Myocyte (in vitro differentiated cells): ENCODE results near the gene KRT7. TPM values are rescaled to one million over a fixed set of nuclear protein-coding genes. Genes with fewer than 3 reads are reported as not detected.
"Not testable (repeated sequence)": the region's sequence is repeated elsewhere in the genome, so short reads cannot be mapped to it uniquely, and the experiment has no call there.

Experiments used
- DNase-seq: peaks from one replicate; pipeline ENCODE4 v3.0.0-alpha.2; 2012; ENCODE audit warnings: low read depth
- total RNA-seq: library from RNA; depleted of rRNA; stranded (reverse); fragments of >200 nt; gene quantifications from 2 replicates; pipeline ENCODE4 v1.2.3, GENCODE V29; 2014

Gene KRT7
- total RNA-seq, 1 donor from 2014 or later = 6.6 TPM

DNA sequence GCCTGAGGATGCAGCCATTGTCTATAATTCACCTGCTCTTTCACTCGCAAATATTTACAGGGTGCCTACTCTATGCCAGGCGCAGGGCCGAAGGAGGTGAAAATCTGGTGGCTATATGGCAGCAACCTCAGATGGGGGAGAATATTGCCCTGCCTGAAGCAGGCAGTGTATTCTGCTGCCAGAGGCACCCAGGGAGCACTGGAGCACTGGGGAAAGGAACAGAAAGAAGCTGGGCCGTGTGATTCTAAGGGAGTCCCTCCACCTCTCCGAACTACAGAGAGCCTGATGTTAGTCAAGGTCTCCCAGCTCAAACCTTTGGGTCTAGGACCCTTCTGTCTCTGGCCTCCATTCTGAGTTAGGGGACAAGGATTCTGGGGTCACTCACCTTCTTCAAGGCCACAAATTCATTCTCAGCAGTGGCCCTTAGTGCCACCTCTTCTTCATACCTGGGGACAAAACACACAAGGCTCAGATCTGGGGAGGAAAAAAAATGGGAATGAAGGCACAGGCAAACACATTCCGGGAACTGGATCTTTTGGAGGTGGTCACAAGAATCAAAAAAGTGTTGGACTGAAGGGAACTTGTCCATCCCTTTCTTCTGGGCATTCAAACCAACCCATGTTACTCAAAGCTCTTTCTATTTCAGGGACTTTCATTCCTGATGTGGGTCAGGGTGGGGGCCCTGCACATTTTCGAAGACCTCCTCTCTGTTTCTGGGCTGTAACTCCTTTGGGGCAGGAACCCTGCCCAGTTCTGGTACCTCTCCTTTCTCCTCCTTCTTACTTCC is 22.1 kb downstream of the KRT7 start:
- no peak for DNase-seq

DNA sequence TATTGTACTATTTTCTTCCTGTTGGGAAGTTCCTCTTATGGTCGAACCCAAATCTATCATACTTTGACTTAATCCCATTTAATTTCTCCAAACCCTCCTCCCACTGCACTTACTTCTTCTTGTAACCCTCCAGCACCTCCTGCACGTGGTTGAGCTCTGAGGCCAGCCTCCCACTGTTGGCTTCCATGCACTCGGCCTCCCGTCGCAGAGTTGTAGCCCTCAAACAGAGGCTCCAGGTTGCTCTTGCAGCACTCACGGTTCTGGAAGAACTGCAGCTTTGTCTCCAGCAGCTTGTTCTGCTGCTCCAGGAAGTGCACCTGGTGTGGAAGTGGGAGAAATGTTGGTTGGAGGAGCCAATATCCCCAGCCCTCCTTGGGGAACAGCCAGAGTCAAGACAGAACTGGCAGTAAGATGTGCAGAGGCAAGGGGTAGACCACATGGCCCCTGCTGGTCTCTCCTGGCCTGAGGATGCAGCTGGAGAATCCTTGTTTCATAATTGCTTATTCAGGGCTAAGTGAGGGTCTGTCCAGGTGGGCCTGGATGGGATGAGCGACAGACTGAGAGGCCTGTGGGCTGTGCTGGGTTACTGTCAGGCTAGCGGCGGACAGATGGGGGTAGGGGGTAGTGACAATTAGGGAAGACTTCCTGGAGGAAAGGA is 23.0 kb downstream of the KRT7 start:
- DNase-seq = no peak

DNA sequence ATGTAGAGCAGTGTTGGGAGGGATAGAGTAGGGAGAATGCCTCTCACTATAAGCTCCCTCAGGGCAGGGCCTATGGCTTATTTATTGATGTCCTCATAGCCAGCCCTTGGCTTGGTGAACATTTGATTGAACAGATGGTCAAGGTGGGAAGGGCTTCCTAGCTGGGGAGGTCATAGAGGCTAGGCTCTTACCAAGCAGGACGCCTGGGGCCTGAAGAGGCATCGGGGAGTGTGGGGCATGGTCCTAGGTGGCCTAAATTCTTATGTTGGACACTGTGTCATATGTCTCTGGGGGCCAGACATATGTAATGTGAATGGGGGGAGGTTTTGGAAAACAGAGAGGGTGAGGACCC is 23.5 kb downstream of the KRT7 start:
- DNase-seq = no peak

DNA sequence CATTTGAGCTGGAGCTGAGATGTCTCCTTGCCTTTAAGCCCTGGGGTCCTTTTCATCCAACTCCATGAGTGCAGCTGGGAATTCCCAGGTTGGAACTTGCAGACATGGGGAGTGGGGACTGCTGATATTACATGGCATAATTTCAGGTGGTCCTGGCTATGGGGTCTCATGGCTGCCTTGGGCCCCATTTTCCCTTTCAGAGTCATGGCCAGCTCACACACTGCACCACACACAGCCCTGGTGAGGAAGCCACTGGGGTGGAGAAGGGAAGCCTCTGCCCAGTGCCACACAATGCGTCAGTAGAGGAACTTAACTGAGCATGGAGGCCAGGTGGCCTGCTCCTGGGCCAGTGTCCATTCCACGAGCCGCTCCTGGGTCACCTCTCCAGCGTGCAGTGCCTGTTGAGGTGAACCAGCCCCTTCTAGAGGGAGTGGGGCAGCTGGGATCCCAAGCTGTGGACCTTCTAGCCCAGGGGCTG is 24.1 kb downstream of the KRT7 start:
- no peak for DNase-seq

DNA sequence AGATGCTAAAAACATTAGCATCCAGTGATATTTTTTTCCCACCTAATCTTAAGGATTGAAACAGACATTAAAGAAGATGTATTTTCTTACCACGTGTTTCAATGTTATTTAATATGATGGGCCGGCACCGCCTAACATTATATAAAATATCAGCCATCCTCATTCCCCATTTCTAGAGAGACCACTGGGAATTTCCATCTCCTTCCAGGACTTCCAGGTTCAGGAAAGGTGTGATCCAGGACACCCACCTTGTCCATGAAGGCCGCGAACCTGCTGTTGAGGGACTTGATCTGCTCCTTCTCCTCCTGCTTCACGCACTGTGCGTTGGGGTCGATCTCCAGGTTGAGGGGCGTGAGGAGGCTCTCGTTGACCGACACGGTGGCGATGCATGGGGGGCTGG is 24.9 kb downstream of the KRT7 start:
- not testable (repeated sequence) for DNase-seq

DNA sequence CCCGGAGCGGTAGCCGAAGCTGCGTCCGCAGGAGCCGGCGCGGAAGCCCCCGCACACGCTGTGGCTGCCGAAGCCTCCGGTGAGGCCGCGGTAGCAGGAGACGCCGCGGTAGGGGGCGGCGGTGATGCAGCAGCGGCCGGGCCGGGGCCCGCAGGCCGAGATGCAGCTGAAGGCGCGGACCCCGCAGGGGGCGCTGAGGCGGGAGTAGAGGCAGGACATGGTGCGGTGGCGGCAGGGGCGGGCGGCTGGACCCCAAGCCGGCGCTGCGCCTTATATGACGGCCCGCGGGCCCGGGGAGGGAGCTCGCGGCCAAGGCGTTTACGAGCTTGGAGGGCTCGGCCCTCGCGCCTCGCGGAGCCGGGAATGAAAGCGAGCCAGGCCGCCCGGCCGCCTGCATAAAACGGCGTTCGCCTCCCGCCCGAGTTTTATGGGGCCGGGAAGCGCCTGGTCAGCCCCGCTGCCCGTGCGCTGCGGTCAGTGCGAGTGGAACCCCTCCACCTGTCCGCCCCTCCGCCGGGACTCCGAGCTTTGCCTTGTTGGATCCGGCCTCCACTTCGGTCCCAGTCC is 25.4 kb downstream of the KRT7 start:
- DNase-seq = no peak

DNA sequence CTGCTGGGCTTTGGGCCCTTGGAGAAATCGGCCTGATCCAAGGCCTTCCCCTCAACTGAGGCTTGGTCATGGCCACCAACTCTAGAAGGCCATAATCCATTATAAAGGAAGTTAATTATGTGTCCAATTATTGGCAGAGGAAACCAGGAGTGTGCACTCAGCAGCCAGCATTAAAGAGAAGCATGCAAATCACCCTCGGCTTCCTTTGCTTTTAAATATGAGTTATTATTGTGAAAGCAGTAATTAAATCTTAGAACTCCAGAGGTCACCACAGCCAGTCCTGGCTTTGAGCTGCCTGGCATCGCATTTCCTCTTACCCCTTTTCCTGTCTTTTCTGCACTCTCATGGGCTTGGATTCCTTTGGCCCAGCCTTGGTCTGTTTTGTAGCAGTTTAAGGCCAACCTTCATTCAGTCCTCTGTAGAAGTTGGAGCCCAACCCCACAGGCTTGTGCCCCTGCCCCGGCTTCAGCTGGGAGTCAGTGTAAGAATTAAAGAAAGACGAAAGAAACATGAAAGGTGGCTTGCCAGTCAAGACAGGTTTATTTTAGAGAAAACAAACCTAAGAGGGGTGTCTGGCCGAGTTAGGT is 26.7 kb downstream of the KRT7 start:
- no peak for DNase-seq

DNA sequence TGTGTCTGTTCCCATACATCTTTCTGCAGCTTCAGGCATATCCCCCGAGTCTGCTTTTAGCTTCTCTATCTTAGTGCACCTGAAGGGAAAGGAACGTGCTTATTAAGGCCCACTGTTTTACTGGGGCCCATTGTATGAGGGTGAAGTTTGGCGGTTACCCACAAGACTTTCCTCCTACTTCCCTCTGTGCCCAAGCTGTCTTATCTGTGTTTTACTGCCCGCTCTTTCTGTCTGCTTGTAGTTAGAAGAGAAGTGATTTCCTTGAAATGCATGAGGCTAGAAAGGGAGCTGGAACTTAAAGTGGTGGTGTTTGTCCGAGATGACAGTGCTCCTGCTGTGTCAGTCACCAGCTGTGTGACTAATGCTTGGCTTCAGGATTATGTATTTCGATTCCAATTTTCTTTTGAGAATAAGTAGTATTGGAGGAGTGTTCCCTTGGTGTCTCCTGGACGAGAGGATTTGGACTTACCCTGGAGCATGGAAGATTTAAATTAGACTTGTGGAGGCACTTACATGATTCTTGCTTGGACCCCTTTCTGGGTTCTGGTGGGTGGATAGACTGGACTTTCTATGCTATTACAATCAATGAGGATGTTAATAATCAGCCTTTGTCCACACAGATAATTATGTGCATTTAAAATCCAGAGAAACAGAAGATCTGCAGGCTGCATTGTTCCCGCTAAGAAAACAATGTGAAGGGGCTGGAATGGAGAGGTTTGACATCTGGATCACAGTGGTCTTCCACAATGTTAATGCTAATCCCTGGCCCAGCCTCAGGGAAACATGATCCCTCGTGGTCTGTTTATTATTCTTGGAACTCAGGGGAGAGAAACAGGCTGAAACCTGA is 27.5 kb downstream of the KRT7 start:
- DNase-seq = peak; percentile 60

DNA sequence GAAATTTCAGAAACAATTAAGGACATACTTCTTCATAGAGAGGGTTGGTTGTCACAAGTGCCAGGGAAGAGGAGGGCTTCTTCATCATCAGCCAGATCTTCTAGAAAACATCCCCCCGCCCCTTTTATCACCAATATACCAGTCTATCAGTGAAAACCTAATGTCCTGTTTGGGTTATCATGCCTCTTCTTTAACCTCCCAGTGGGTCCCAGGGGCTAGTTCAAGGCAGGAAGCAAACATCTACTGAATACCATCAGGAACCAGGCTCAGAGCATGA is 28.1 kb downstream of the KRT7 start:
- no peak for DNase-seq

DNA sequence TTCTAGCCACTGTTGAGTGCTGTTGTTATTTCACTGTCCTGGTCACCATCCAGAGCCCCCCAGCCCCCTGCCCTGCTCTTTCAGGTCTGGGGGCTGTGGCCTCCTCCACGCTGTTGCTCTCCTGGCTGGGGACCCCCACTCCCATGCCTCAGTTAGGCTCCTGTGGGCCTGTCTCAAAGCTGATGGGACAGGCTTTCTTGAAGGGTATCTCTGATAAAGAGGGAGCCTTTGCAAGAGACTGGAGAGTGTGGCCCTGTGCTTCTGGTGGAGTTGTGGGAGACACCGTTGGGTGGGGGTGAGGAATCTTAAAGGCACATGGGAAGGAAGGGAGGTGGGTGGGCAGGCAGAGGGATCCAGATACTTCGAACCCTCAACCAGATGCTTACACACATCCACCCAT is 29.2 kb downstream of the KRT7 start:
- DNase-seq = no peak

DNA sequence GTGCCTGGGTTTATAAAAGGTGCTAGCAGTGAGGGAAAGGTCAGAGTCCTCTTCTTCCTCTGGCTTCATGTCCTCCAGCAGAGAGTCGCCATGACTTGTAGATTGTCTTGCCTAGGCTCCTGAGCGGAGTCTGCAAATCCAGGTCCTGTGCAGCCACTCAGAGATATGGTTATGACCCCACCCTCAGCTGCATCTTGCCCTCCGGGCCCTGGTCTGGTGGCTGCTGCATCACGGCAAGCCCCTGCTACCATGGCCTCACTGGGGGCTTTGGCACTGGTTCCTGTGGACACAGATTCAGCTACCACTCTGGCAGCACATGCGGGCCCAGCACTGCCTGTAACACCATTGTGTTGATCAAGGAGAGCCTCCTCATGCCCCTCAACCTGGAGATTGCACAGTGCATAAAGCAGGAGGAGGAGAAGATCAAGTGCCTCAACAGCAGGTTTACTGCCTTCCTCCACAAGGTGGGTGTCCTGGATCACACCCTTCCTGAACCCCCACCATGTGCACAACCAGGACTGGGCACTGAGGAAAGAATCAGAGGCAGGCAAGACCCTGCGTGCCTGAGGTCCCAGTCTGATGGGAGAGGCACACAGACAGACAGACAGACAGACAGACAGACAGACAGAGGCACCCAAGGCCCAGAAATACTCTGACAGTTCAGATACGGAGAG is 30.9 kb downstream of the KRT7 start:
- no peak for DNase-seq

DNA sequence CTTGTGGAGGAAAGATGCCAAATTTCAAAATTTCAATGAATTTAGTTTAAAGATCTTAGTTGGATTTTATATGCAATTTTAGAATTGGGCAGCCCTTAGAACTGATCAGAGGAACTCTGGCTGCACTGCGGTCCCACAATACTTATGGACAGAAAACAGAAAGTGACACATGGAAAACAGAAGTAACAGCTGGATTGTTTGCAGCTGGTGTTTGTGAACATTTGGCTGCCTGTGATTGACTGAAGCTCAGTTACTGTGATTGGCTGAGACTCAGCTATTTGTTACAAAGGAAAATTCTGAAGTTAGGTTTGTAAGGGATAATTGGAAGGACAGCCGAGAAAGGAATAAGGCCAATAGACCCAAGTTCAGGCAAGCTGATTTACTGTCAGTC is 31.4 kb downstream of the KRT7 start:
- peak; percentile 64 for DNase-seq

DNA sequence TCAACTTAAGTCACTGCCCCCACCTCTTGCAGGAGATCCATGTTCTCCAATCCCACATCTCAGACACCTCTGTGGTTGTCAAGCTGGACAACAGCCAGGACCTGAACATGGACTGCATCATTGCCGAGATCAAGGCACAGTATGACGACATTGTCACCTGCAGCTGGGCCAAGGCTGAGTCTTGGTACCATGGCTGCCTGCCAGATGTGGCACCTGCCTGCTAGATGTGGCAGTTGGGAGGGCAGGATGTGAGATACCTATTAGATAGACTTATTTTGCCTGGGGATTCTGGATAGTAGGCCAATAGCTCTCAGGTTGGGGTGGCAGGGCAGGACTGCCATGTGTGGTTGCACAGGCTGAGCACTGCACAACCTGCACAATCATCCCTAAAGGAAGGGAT is 33.5 kb downstream of the KRT7 start:
- DNase-seq = no peak

DNA sequence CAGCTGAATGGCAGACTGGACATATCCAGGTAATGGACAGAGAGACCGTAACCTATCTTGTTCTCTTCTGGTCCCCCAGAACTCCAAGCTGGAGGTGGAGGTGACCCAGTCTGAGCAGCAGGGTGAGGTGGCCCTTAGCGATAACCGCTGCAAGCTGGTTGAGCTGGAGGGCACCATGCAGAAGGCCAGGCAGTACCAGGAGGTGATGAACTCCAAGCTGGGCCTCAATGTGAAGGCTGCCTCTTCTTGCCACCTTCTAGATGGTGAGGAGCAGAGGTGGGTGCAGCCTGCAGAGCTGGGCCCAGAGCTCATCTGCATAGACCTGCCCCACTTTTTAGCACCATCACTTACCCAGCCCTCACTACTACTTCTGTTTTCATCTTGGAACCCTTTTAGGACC is 34.2 kb downstream of the KRT7 start:
- DNase-seq = no peak

DNA sequence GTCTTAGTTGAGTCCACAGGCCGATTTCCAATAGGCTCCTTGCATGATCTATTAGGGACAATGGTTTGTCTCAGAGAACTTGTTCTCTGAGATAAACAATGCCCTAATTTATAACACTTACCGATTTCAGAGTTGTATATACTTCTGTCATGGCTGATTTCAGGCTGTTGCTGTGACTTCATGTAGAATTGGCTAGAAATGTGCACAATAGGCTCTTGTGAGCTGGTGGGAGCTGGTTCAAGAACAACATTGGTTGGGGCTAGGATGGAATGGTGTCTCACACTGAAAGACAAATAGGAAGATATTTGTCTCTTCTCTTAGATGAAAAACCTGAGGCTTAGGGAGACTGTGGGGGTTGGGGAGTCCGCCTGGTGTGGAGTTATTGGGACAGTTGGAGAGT is 34.7 kb downstream of the KRT7 start:
- no peak for DNase-seq

DNA sequence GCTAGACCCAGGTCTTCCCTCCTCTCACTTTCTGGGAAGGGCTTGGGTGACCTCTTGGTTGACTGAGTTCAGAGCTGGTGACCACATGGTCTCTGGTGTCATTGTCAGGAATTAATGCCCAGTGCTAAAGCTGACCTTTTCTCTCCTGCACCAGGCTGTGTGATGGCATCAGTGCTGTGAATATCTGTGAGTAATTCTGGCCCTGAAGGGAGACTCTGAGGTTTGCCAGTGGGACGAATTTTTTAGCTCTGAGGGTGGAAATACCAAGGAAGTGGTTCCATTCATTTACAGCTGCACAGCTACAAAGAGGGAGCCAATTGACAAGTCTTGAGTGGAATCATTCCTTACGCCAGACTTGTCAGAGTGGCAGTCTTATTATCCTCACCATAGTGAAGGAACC is 35.2 kb downstream of the KRT7 start:
- peak; percentile 75 for DNase-seq

DNA sequence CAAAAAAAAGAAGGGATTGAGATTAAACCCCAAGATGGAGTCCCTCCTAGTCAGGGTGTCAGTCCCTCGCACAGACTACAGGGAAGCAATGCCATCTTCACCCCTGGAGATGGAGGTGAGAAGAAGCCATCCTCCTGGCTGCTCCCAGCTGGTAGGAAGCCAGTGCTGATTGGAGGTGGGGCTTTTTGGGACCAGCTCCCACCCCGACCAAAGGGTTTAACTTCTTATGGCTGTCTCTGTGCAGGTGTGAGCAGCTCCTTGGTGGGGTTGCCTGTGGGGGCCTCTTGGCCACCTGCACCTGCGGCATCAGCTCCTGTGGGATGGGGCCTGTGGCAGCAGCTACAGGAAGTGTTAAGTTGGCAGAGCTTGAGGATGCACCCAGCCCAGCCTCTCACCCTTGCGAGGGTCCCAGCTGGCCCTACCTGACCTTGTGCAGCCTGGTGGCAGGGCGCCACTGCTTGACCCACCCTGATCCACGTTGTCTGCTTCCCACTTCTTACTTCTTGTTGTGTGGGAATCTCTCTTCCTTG is 37.6 kb downstream of the KRT7 start:
- DNase-seq = no peak

DNA sequence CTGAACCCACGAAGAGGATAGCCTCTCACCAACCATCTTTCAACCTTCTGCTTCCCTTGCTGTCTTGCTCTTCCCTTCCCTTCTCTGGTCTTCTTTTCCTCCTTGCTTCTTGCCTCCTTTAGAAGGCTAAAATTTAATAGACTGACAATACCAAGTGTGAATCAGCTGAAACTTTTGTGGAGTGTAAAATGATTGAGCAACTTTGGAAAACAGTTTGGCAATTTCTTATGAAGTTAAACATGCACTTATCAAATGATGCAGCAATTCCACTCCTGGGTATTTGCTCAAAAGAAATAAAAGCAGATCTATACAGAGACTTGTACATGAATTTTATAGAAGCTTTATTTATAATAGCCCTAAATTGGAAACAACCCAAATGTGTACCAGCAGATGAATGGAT is 38.1 kb downstream of the KRT7 start:
- no peak for DNase-seq

DNA sequence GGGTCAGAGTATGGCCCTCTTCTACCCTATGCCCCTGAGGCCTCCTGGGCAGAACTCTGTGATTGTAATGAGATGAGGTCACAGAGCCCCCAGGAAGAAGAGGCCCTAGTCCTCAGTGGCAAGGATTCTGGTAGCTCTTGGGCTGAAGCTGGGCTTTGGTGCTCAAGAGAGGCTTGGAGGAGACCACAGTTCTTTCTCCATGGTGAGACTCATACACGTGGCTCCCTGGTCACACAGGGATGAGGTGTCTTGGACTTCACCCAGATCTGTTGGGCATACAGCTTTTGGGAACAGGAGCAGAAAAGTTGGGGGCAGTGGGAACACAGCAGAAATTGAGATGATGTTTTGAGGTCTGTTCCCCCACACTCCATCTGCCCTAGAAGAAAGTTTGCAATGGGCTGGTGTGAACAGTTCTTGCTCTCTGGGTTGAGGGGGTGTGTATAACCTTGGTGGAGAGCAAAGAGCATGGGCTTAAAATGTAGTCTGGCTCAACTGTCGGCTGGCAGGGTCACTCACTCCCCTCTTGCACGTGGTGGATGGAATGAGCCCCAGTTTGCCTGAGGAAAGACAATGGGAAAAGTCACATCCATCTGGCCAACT is 41.6 kb downstream of the KRT7 start, which contains the start of gene KRT86:
Gene KRT86, plus strand, starts transcription at position 125 of the 600 bp plus-strand sequence. CDS start 27,272 bp downstream, outside the sequence.
- no peak for DNase-seq

DNA sequence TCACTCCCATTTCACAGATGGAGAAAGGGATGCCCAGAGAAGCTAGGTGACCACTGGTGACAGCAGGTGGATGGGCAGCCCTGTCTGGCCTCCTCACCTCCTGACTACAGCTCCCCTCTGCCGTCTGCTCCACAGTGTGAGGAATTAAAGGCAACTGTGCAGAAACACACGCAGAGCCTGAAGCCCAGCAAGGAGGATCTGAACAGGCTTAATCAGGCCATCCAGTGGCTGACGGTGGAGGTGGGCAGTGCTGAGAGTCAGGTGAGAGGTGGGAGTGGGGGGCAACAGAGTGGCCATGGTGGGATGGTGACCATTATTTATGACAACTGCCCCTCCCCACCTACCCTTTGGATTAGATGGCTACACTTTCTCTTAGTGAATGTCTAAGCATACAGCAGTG is 42.6 kb downstream of the KRT7 start:
- DNase-seq = no peak
